Brain microvascular endothelial cell (primary cell): ENCODE measurements around the gene P2RX5.

Source experiments
- DNase-seq: peaks from one replicate; pipeline ENCODE4 v3.0.0-alpha.2; 2020
- H3K27ac ChIP-seq: fragments of 250-450 bp; sonication (Bioruptor Pico); 2 replicates; pipeline ENCODE4 v1.5.1; 2020; ENCODE audit warnings: mild to moderate bottlenecking, moderate library complexity
- H3K27me3 ChIP-seq: fragments of 250-450 bp; sonication (Bioruptor Pico); replicated peaks from 2 replicates; pipeline ENCODE4 v1.5.1; 2020; ENCODE audit warnings: mild to moderate bottlenecking
- H3K36me3 ChIP-seq: fragments of 250-450 bp; sonication (Bioruptor Pico); replicated peaks from 2 replicates; pipeline ENCODE4 v1.5.1; 2020; ENCODE audit warnings: mild to moderate bottlenecking
- H3K4me3 ChIP-seq: 2 replicates; pipeline ENCODE4 v1.5.1; 2011; ENCODE audit warnings: low read depth, mild to moderate bottlenecking, control low read depth, low read length, moderate library complexity
- CTCF ChIP-seq: IDR thresholded peaks from 2 replicates; pipeline ENCODE4 v1.5.1; 2011; ENCODE audit warnings: low read depth, mild to moderate bottlenecking, moderate library complexity, low read length, control low read depth, inconsistent platforms; ENCODE audit errors: missing control alignments
- in situ Hi-C: cut with HindIII; loops from 2 replicates; pipeline ENCODE4 v1.10.0; 2017; ENCODE audit warnings: low sequenced_read_pairs, low pct_ligation_motif_present

P2RX5 gene

GRCh38 chr17:3727041-3727440, 31.1 kb upstream of the P2RX5 start:
- TF ChIP-seq CTCF = no peak
- DNase-seq = no peak
- H3K27ac ChIP-seq = no peak overlapping the region
- no peak overlapping the region for H3K4me3 ChIP-seq
- no peaks in the 10 kb centered on the region for H3K36me3 ChIP-seq
- H3K27me3 ChIP-seq = no peaks in the 10 kb centered on the region
- in situ Hi-C loops = no loop called here

- no peak for TF ChIP-seq CTCF
- Histone ChIP-seq H3K4me3 (peak overlapping the region; percentile 97), H3K36me3 (peaks cover 2% of the 10 kb centered on the region), H3K27ac (no peak overlapping the region), H3K27me3 (no peaks in the 10 kb centered on the region)
- DNase-seq = no peak
- in situ Hi-C loops = no loop called here
Measured at GRCh38 chr17:3724378-3725077, 28.6 kb upstream of the P2RX5 start.

- in situ Hi-C loops = no loop called here
- peak; percentile 56 for DNase-seq
- TF ChIP-seq CTCF = peak; percentile 64
- Histone ChIP-seq H3K4me3 (peak within 1 kb of the TSS; percentile 97), H3K27ac (peak within 1 kb of the TSS; percentile 53), H3K36me3 (peaks cover 4% of the 10 kb centered on the region), H3K27me3 (no peaks in the 10 kb centered on the region)
Measured at GRCh38 chr17:3723556-3724377, 27.8 kb upstream of the P2RX5 start, which contains the start of gene HASPIN. Gene HASPIN (plus strand): TSS chr17:3723903. CDS start chr17:3723936, 33 bp downstream.

GRCh38 chr17:3723188-3723555, 27.2 kb upstream of the P2RX5 start:
- peaks cover 8% of the 10 kb centered on the region for H3K36me3 ChIP-seq
- H3K27ac ChIP-seq = peak overlapping the region; percentile 53
- in situ Hi-C loops = no loop called here
- DNase-seq = no peak
- no peak for TF ChIP-seq CTCF
- H3K27me3 ChIP-seq = no peaks in the 10 kb centered on the region
- peak overlapping the region; percentile 97 for H3K4me3 ChIP-seq

GRCh38 chr17:3722716-3723115, 26.8 kb upstream of the P2RX5 start:
- DNase-seq = no peak
- in situ Hi-C loops = no loop called here
- TF ChIP-seq CTCF = no peak
- H3K4me3 ChIP-seq = peak overlapping the region; percentile 97
- H3K27ac ChIP-seq = no peak overlapping the region
- peaks cover 13% of the 10 kb centered on the region for H3K36me3 ChIP-seq
- no peaks in the 10 kb centered on the region for H3K27me3 ChIP-seq
